K562 (cell line): ENCODE data around the gene GTF2H4. TPM values are rescaled to one million over a fixed set of nuclear protein-coding genes. Genes with fewer than 3 reads are reported as not detected.
A peak's percentile ranks its signal among the peaks of the same experiment; 100 is the strongest.

Experiments used
- ATAC-seq: fragments of 200-7000 bp; cut with Tn5 transposase; 3 replicates; pipeline ENCODE4 v1.9.1; 2020; ENCODE audit warnings: moderate library complexity
- BruUV-seq: library from RNA; stranded (reverse); fragments of 400-500 nt; replicated peaks from 2 replicates; lab custom pipeline; 2021; lab: Mats Ljungman, UMichigan
- CTCF ChIA-PET: fragments of 300-600 bp; formaldehyde crosslinking; extraction: SDS; loops from one replicate; lab custom pipeline; 2021; ENCODE audit warnings: low intra/inter-chr PET ratio; lab: Yijun Ruan, JAX
- POLR2A ChIA-PET: fragments of 300-600, 350-650 bp; sonication (Branson Sonifier 250); formaldehyde crosslinking; extraction: SDS; loops from one replicate; lab custom pipeline; 2021; ENCODE audit warnings: antibody characterized with exemption, inconsistent platforms; lab: Yijun Ruan, JAX
- DNase-seq, 4 experiments: peaks; one replicate each; pipeline versions ENCODE4 v3.0.0 to v3.0.0-alpha.2; 2011 to 2018; ENCODE audit warnings: low spot score in 3 of 4, mixed read lengths in 3 of 4; ENCODE audit errors: extremely low read depth in 1 of 4
- FAIRE-seq: peaks from 2 replicates; lab custom pipeline; 2011; peaks lifted over from hg19 to GRCh38; lab: Jason Lieb, UNC
- H2AFZ ChIP-seq: 2 replicates; pipeline ENCODE4 v1.6.0; 2011; ENCODE audit warnings: low read depth, low read length, control low read depth, inconsistent platforms
- H3K27ac ChIP-seq: fragments of 200-600 bp; 3 replicates; pipeline ENCODE4 v1.8.0; 2011; ENCODE audit warnings: low read depth, mild to moderate bottlenecking, control low read depth, inconsistent platforms, low read length, moderate library complexity, mixed read lengths; ENCODE audit errors: extremely low read depth
- H3K27me3 ChIP-seq, 2 experiments: fragments of 300-600 bp in 1 of 2; 2 replicates in 1 of 2; 3 replicates in 1 of 2; pipeline versions ENCODE4 v1.6.0 to v1.8.0; 2011; ENCODE audit warnings: inconsistent platforms in 2 of 2, low read length in 2 of 2, mild to moderate bottlenecking in 1 of 2, mixed read lengths in 1 of 2, moderate library complexity in 1 of 2; ENCODE audit not compliant: control insufficient read depth in 2 of 2, insufficient read depth in 2 of 2
- H3K36me3 ChIP-seq: fragments of 300-600 bp; 3 replicates; pipeline ENCODE4 v1.8.0; 2011; ENCODE audit warnings: mild to moderate bottlenecking, low read length, inconsistent platforms; ENCODE audit not compliant: control insufficient read depth, insufficient read depth
- H3K4me1 ChIP-seq, 2 experiments: fragments of 200-600 bp in 1 of 2; replicated peaks in 1 of 2; 2 replicates in 1 of 2; 3 replicates in 1 of 2; pipeline versions ENCODE4 v1.5.1 to v1.8.0; 2011; ENCODE audit warnings: inconsistent platforms in 2 of 2, low read length in 2 of 2, mild to moderate bottlenecking in 1 of 2, mixed read lengths in 1 of 2, moderate library complexity in 1 of 2; ENCODE audit not compliant: control insufficient read depth in 2 of 2, insufficient read depth in 2 of 2
- H3K4me2 ChIP-seq: 2 replicates; pipeline ENCODE4 v1.6.1; 2011; ENCODE audit warnings: low read length, control low read depth, inconsistent platforms, mixed read lengths; ENCODE audit not compliant: insufficient read depth
- H3K4me3 ChIP-seq: fragments of 200-600 bp; sonication (generic), shearing (Covaris generic); 2 replicates; pipeline ENCODE4 v1.5.1; 2016; ENCODE audit warnings: control low read depth, inconsistent platforms
- H3K79me2 ChIP-seq: fragments of 200-600 bp; 3 replicates; pipeline ENCODE4 v1.8.0; 2011; ENCODE audit warnings: low read length, inconsistent platforms; ENCODE audit not compliant: control insufficient read depth, insufficient read depth
- H3K9ac ChIP-seq, 2 experiments: 2 replicates each; pipeline versions ENCODE4 v1.6.0 to v1.6.1; 2011; ENCODE audit warnings: low read depth in 2 of 2, low read length in 2 of 2, control low read depth in 1 of 2, inconsistent platforms in 1 of 2, mild to moderate bottlenecking in 1 of 2, mixed read lengths in 1 of 2; ENCODE audit not compliant: insufficient read depth in 1 of 2
- H3K9me1 ChIP-seq: one replicate; pipeline ENCODE4 v1.6.0; 2011; ENCODE audit warnings: inconsistent platforms, mild to moderate bottlenecking, low read length, moderate library complexity; ENCODE audit not compliant: control insufficient read depth, insufficient read depth
- H3K9me3 ChIP-seq: replicated peaks from 2 replicates; pipeline ENCODE4 v1.5.1; 2011; ENCODE audit warnings: low read depth, low read length, inconsistent platforms; ENCODE audit not compliant: control insufficient read depth, insufficient read depth
- H4K20me1 ChIP-seq: replicated peaks from 2 replicates; pipeline ENCODE4 v1.6.1; 2011; ENCODE audit warnings: low read length, inconsistent platforms, mixed read lengths; ENCODE audit not compliant: control insufficient read depth, insufficient read depth
- DPF2 ChIP-seq: fragments of 450-650 bp; IDR thresholded peaks from 2 replicates; pipeline ENCODE4 v1.6.1; 2016
- HLTF ChIP-seq: fragments of 450-650 bp; IDR thresholded peaks from 2 replicates; pipeline ENCODE4 v1.6.1; 2016
- HNRNPLL ChIP-seq: fragments of 200-400 bp; formaldehyde crosslinking; IDR thresholded peaks from 2 replicates; pipeline ENCODE4 v1.6.1; 2017; ENCODE audit warnings: low read length, low read depth, mild to moderate bottlenecking; ENCODE audit not compliant: poor library complexity, severe bottlenecking
- RBBP5 ChIP-seq: fragments of 200-600 bp; sonication (generic); IDR thresholded peaks from 2 replicates; pipeline ENCODE4 v1.6.1; 2012; ENCODE audit warnings: borderline replicate concordance, mild to moderate bottlenecking, low read length, control low read depth, inconsistent platforms; ENCODE audit not compliant: insufficient read depth, poor library complexity, severe bottlenecking
- SAFB ChIP-seq: fragments of 200-400 bp; formaldehyde crosslinking; IDR thresholded peaks from 2 replicates; pipeline ENCODE4 v1.6.1; 2017; ENCODE audit warnings: low read depth, low read length, borderline replicate concordance
- SMARCB1 ChIP-seq: IDR thresholded peaks from 2 replicates; pipeline ENCODE4 v1.6.1; 2011; ENCODE audit warnings: improper control_type of control experiment, low read depth; ENCODE audit not compliant: insufficient read length
- SREBF1 ChIP-seq: fragments of 150-350 bp; IDR thresholded peaks from 2 replicates; pipeline ENCODE4 v1.6.1; 2014; ENCODE audit warnings: antibody characterized with exemption, low read depth, low read length, borderline replicate concordance
- TAF1 ChIP-seq: IDR thresholded peaks from 2 replicates; pipeline ENCODE4 v1.6.1; 2011; ENCODE audit warnings: mild to moderate bottlenecking, low read length, moderate library complexity; ENCODE audit not compliant: insufficient read depth, control insufficient read depth, severe bottlenecking; ENCODE audit errors: extremely low read depth
- TRIM28 ChIP-seq: fragments of 450-650 bp; IDR thresholded peaks from 2 replicates; pipeline ENCODE4 v1.6.1; 2017
- YY1 ChIP-seq, 3 experiments: IDR thresholded peaks; 2 replicates each; pipeline ENCODE4 v1.6.1; 2011; ENCODE audit warnings: low read length in 2 of 3, mild to moderate bottlenecking in 2 of 3, moderate library complexity in 2 of 3, borderline replicate concordance in 1 of 3, control low read depth in 1 of 3, low read depth in 1 of 3; ENCODE audit not compliant: insufficient read depth in 3 of 3, insufficient replicate concordance in 2 of 3, control insufficient read depth in 1 of 3, insufficient read length in 1 of 3; ENCODE audit errors: extremely low read depth in 1 of 3
- ZFX ChIP-seq: sonication (generic); formaldehyde crosslinking; IDR thresholded peaks from 2 replicates; pipeline ENCODE4 v1.8.0; 2022; ENCODE audit warnings: mild to moderate bottlenecking, missing genetic modification reagents, moderate library complexity
- ZNF263 ChIP-seq: sonication (generic); formaldehyde crosslinking; IDR thresholded peaks from 2 replicates; pipeline ENCODE4 v1.8.0; 2022; ENCODE audit warnings: mild to moderate bottlenecking, missing genetic modification reagents, borderline replicate concordance
- WGBS: fragments of 100-300 bp; shearing (Covaris generic); methylation state at CpG from one replicate; pipeline ENCODE4 v1.1.6; 2016; ENCODE audit warnings: low coverage, mixed read lengths; ENCODE audit not compliant: insufficient coverage; ENCODE audit errors: missing lambda C conversion rate; 5-methylcytosine and 5-hydroxymethylcytosine counted together
- in situ Hi-C: fragments of 300-500 bp; cut with MboI; formaldehyde crosslinking; loops from 4 replicates; pipeline ENCODE4 v1.15.0; 2018; ENCODE audit warnings: inconsistent platforms, mixed read lengths
- intact Hi-C: fragments of 100-400 bp; cut with micrococcal nuclease; formaldehyde crosslinking; loops from 2 replicates; pipeline ENCODE4 v1.14.2; 2022
- polyA plus RNA-seq, 8 experiments: library from polyadenylated mRNA; depleted of rRNA in 4 of 8; stranded (reverse) in 5 of 8; unstranded in 3 of 8; fragments of >200 nt; fragmentation: Nextera tagmentation in 2 of 8; fragmentation: Illumina TruSeq in 1 of 8; extraction: Ambion mirVana in 2 of 8; extraction: Trizol in 1 of 8; gene quantifications; 2 replicates each; pipeline versions ENCODE4 v1.2.1 to v1.2.3, GENCODE V29; 2011 to 2014; ENCODE audit warnings: inconsistent platforms in 1 of 8, missing spikeins in 1 of 8
- total RNA-seq, 7 experiments: library from RNA; depleted of rRNA in 6 of 7; stranded (reverse); fragments of >200 nt in 6 of 7; fragmentation: Illumina TruSeq in 2 of 7; extraction: Trizol in 2 of 7; gene quantifications; 2 replicates each; pipeline versions ENCODE4 v1.2.1 to v1.2.3, GENCODE V29; 2011 to 2021; ENCODE audit warnings: low replicate concordance in 1 of 7
- TF ChIP-seq, protein P1 (sequence below), 2 experiments: fragments of 450-650 bp; conservative IDR thresholded peaks; 2 replicates each; pipeline ENCODE4 v1.6.1; 2017; ENCODE audit warnings: mild to moderate bottlenecking in 2 of 2, moderate library complexity in 2 of 2
- TF ChIP-seq, protein P2 (sequence below): fragments of 200-800 bp; sonication (Bioruptor generic); IDR thresholded peaks from 2 replicates; pipeline ENCODE4 v1.6.1; 2017; ENCODE audit warnings: missing genetic modification characterization, missing compliant biosample characterization

GTF2H4 gene
- total and polyA plus RNA-seq, 9 of the 15 experiments (the other 6 are each of a cell fraction or from before 2014, with no cell fraction given) = 3.6 to 86.1 (median 39.6) TPM

DNA sequence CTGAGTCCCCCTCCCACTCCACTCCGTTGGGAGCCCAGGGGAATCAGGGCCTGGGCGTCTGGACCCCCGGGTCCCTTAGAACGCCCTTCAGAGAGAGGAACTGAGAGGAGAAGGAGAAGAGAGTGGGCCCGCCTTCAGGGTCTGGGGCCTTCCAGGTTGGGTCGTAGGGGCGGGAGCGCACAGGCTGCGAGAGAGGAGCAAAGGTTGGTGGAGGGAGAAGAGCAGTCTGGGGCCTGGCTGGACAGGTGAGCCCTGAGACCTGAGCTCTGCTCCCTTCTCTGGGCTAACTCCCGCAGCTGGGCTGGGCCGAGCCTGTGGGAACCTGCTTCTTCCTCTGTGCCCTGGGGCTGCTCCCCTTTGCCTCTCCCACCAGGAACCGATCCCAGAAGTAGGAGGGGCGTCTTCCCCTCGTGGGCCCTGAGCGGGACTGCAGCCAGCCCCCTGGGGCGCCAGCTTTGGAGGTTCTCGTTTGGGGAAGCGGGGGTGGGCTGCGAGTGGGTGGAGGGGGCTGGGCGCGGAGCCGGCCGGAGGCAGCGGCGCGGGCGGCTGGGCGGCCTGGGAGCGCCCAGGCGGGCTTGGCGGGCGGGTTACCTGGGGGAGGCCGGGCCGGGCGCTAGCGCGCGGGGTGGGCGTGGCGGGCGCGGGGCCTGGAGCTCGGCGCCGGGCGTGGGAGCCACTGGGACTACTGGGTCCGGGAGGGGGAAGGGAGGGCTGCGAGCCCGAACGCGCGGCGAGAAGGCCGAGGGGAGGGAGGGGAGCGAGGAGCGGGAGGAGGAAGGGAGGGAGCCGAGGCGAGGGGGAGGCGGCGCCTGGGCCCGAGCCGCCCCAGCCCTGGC, 24.1 kb upstream of the GTF2H4 start, which contains the start of gene DDR1:
Gene DDR1, plus strand, starts transcription at position 835 of the 836 bp plus-strand sequence. CDS start 4,211 bp downstream, outside the sequence.
- Histone ChIP-seq H3K9me3 (no peaks in the 10 kb centered on the region), H3K36me3 (peaks cover 3% of the 10 kb centered on the region; the same call in 1 of the 3 replicates), H3K9me1 (peaks cover 3% of the 10 kb centered on the region), H3K79me2 (peaks cover 43% of the 10 kb centered on the region), H2AFZ (peak within 1 kb of the TSS; percentile 82), H3K27ac (peak within 1 kb of the TSS; percentile 70), H4K20me1 (peaks cover 9% of the 10 kb centered on the region; the same call in 1 of the 2 replicates), H3K4me3 (peak within 1 kb of the TSS; percentile 54), H3K9ac (peak within 1 kb of the TSS; percentile 63 to 94), H3K4me2 (peak within 1 kb of the TSS; percentile 96), H3K4me1 (peaks cover 64 to 76% of the 10 kb centered on the region in 2 experiments), H3K27me3 (no peaks in the 10 kb centered on the region)
- in situ Hi-C loops = no loop called here
- intact Hi-C loops = no loop called here
- ATAC-seq = peak; percentile 81
- CTCF ChIA-PET = interaction anchor here (0.6 to 1.9 kb wide), 2 partner anchors 25 to 56 kb away, joined by 3 to 6 read pairs; no protein-coding TSS in a partner anchor
- POLR2A ChIA-PET = interaction anchor here (0.5 to 2.4 kb wide), 11 partner anchors 8 to 150 kb away, joined by 3 to 15 read pairs (median 4); partner anchors contain the start of gene FLOT1
- 11% methylated on average over 20 of the region's 62 CpGs for WGBS
- no TSS peak for BruUV-seq
- peak; percentile 93 to 95 (median 94) for DNase-seq
- FAIRE-seq = no peak
- TF ChIP-seq DPF2 (0 out of 2 replicates have a peak, but pooled peaks have one; percentile 25), HNRNPLL (peak; percentile 26), SAFB (0 out of 2 replicates have a peak, but pooled peaks have one; percentile 30), ZFX (CRISPR knock-in tag) (peak; percentile 29), SMARCB1 (no peak), YY1 (IDR thresholded peaks at IDR 0.05; ENCODE audit: borderline replicate concordance in 1 of 3, control insufficient read depth in 1 of 3, extremely low read depth in 1 of 3, insufficient read depth in 3 of 3, insufficient read length in 1 of 3, insufficient replicate concordance in 2 of 3, low read depth in 1 of 3, low read length in 2 of 3) (peak in 2 of 3 experiments; percentile 9 to 31), TRIM28 (no peak), TAF1 (peak; percentile 36), ZNF263 (CRISPR knock-in tag) (peak; percentile 23; the same call in 1 of the 2 replicates), HLTF (no peak), SREBF1 (no peak), RBBP5 (peak; percentile 14)
- TF ChIP-seq, protein P1, sequence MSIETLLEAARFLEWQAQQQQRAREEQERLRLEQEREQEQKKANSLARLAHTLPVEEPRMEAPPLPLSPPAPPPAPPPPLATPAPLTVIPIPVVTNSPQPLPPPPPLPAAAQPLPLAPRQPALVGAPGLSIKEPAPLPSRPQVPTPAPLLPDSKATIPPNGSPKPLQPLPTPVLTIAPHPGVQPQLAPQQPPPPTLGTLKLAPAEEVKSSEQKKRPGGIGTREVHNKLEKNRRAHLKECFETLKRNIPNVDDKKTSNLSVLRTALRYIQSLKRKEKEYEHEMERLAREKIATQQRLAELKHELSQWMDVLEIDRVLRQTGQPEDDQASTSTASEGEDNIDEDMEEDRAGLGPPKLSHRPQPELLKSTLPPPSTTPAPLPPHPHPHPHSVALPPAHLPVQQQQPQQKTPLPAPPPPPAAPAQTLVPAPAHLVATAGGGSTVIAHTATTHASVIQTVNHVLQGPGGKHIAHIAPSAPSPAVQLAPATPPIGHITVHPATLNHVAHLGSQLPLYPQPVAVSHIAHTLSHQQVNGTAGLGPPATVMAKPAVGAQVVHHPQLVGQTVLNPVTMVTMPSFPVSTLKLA (conservative IDR thresholded peaks at IDR 0.05) = 0 out of 4 replicates have a peak, but pooled peaks of 1 of the 2 experiments have one; percentile 8
- TF ChIP-seq, protein P2, sequence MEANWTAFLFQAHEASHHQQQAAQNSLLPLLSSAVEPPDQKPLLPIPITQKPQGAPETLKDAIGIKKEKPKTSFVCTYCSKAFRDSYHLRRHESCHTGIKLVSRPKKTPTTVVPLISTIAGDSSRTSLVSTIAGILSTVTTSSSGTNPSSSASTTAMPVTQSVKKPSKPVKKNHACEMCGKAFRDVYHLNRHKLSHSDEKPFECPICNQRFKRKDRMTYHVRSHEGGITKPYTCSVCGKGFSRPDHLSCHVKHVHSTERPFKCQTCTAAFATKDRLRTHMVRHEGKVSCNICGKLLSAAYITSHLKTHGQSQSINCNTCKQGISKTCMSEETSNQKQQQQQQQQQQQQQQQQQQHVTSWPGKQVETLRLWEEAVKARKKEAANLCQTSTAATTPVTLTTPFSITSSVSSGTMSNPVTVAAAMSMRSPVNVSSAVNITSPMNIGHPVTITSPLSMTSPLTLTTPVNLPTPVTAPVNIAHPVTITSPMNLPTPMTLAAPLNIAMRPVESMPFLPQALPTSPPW (CRISPR knock-in tag) = peak; percentile 86
